Loucy (cell line): ENCODE measurements around the gene ABCC6.

Experiments used
- CTCF ChIP-seq: fragments of 200-600 bp; sonication (generic); conservative IDR thresholded peaks from 2 replicates; pipeline ENCODE4 v1.5.1; 2014; ENCODE audit warnings: mild to moderate bottlenecking, antibody characterized with exemption, low read length
- EZH2phosphoT487 ChIP-seq: fragments of 200-600 bp; IDR thresholded peaks from 2 replicates; pipeline ENCODE4 v1.6.1; 2018; ENCODE audit warnings: antibody characterized with exemption, mild to moderate bottlenecking, moderate library complexity, borderline replicate concordance

GRCh38 chr16:16116841-16117240, 106.5 kb downstream of the ABCC6 start:
- TF ChIP-seq CTCF (no peak), EZH2phosphoT487 (no peak)
